ENCODE data around the gene RBKS. TPM values are rescaled to one million over a fixed set of nuclear protein-coding genes. Genes with fewer than 3 reads are reported as not detected.

Gene RBKS
- total RNA-seq, 1 experiment from 2014 or later = 0.54 TPM

DNA sequence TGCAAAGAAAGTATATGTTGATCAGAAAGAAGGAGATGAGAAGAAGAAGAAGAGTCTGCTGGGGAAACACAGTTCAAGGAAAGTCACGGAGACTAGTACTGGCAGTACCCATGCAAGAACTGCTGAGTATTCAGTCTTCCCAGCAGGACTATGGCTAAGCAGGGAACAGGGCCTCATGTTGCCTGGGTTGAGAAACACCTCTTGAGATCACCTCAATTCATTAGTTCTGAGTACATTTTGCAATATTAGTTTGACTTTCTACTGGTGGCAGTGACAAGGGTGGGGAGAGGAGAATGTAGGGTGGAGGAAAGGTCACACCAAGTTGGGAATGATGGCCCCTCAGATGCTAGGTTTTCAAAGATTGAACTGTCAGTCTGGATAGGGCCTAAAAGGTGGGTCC, 68.1 kb downstream of the RBKS start:
- Histone ChIP-seq H3K9me3 (ENCODE audit: low read depth, low read length, poor library complexity, severe bottlenecking) (peaks cover 6% of the 10 kb centered on the region), H3K27me3 (replicated peaks; ENCODE audit: insufficient read depth, low read depth, low read length, poor library complexity) (no peaks in the 10 kb centered on the region), H3K36me3 (ENCODE audit: insufficient read depth, low read length, poor library complexity, severe bottlenecking) (no peaks in the 10 kb centered on the region), H3K4me3 (ENCODE audit: low read depth, low read length, poor library complexity, severe bottlenecking) (no peak overlapping the region), H3K27ac (ENCODE audit: low read depth, low read length, poor library complexity, severe bottlenecking) (no peak overlapping the region), H3K4me1 (ENCODE audit: insufficient read depth, low read length, poor library complexity, severe bottlenecking) (no peaks in the 10 kb centered on the region)
- POLR2A ChIA-PET (ENCODE audit: low non-redundant PET) = no interaction called here
- TF ChIP-seq, protein P1, sequence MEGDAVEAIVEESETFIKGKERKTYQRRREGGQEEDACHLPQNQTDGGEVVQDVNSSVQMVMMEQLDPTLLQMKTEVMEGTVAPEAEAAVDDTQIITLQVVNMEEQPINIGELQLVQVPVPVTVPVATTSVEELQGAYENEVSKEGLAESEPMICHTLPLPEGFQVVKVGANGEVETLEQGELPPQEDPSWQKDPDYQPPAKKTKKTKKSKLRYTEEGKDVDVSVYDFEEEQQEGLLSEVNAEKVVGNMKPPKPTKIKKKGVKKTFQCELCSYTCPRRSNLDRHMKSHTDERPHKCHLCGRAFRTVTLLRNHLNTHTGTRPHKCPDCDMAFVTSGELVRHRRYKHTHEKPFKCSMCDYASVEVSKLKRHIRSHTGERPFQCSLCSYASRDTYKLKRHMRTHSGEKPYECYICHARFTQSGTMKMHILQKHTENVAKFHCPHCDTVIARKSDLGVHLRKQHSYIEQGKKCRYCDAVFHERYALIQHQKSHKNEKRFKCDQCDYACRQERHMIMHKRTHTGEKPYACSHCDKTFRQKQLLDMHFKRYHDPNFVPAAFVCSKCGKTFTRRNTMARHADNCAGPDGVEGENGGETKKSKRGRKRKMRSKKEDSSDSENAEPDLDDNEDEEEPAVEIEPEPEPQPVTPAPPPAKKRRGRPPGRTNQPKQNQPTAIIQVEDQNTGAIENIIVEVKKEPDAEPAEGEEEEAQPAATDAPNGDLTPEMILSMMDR (conservative IDR thresholded peaks at IDR 0.05; ENCODE audit: low read depth, low read length) = no peak
- TF ChIP-seq EZH2 (IDR thresholded peaks at IDR 0.05; ENCODE audit: borderline replicate concordance, low read depth, low read length, poor library complexity, severe bottlenecking) = no peak
- CTCF ChIA-PET = no interaction called here
- BruUV-seq (replicated peaks) = no TSS peak
- intact Hi-C loops (cut with micrococcal nuclease; ENCODE audit: unreplicated experiment) = no loop called here
- DNase-seq (ENCODE audit: low spot score) = no peak

DNA sequence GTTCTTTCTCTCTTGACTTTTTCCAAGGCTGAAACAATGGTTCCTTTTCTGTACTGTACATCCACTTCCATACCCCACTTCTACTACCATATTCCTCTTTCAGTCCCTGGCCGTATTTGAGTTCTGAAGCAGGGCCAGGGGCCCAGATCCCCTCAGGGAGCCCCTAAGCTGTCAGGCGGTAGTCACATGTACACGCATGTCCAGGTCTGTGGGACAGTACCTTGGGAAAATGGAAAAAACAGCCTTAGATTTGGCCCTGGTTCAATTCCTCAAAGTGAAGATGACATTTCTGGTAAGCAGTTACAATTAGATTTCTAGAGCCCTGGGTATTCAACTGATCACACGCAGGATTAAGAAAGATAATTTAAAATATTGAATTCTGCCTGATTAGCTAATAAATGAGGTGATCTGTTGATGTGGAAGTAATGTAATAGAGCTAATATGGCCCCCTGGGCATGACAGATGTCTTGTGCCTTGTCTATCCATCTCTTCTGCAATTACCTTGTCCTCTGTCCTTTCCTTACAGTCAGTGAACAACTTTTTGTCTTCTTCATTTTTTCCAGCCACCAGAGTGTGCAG, 74.2 kb downstream of the RBKS start:
- DNase-seq (ENCODE audit: low spot score) = no peak
- intact Hi-C loops (cut with micrococcal nuclease; ENCODE audit: unreplicated experiment) = no loop called here
- TF ChIP-seq, protein P1 (conservative IDR thresholded peaks at IDR 0.05; ENCODE audit: low read depth, low read length) = no peak
- TF ChIP-seq EZH2 (IDR thresholded peaks at IDR 0.05; ENCODE audit: borderline replicate concordance, low read depth, low read length, poor library complexity, severe bottlenecking) = no peak
- Histone ChIP-seq H3K36me3 (ENCODE audit: insufficient read depth, low read length, poor library complexity, severe bottlenecking) (no peaks in the 10 kb centered on the region), H3K27me3 (replicated peaks; ENCODE audit: insufficient read depth, low read depth, low read length, poor library complexity) (no peaks in the 10 kb centered on the region), H3K4me1 (ENCODE audit: insufficient read depth, low read length, poor library complexity, severe bottlenecking) (no peaks in the 10 kb centered on the region), H3K4me3 (ENCODE audit: low read depth, low read length, poor library complexity, severe bottlenecking) (no peak overlapping the region), H3K27ac (ENCODE audit: low read depth, low read length, poor library complexity, severe bottlenecking) (no peak overlapping the region), H3K9me3 (ENCODE audit: low read depth, low read length, poor library complexity, severe bottlenecking) (no peaks in the 10 kb centered on the region)
- ChIA-PET CTCF (no interaction called here), POLR2A (ENCODE audit: low non-redundant PET) (no interaction called here)
- BruUV-seq (replicated peaks) = no TSS peak

DNA sequence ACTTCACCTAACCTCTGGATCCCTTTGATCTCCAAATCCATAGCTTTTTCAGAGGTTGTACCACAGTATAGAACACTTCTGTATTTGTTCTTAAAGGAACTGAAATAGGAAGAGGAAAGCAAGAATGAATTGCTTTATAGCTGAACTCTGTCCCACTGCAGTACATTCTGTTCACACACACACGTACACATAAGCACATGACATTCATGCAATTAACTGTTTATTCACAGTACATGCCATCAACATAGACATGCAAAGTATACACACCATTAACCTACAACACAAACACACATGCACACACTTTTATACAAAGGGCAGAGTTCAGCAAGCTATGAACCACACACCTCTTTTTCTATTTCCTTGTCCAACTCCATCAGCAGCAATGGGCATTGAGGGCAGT, 75.4 kb downstream of the RBKS start:
- H3K27me3 ChIP-seq (replicated peaks; ENCODE audit: insufficient read depth, low read depth, low read length, poor library complexity) = no peaks in the 10 kb centered on the region
- CTCF ChIA-PET = interaction anchor here (0.7 kb wide), 1 partner anchor 92 kb away, joined by 3 read pairs; no protein-coding TSS in a partner anchor
- DNase-seq (ENCODE audit: low spot score) = no peak
- intact Hi-C loops (cut with micrococcal nuclease; ENCODE audit: unreplicated experiment) = no loop called here
- no peaks in the 10 kb centered on the region for H3K36me3 ChIP-seq (ENCODE audit: insufficient read depth, low read length, poor library complexity, severe bottlenecking)
- H3K4me1 ChIP-seq (ENCODE audit: insufficient read depth, low read length, poor library complexity, severe bottlenecking) = no peaks in the 10 kb centered on the region
- BruUV-seq (replicated peaks) = no TSS peak
- POLR2A ChIA-PET (ENCODE audit: low non-redundant PET) = no interaction called here
- TF ChIP-seq EZH2 (IDR thresholded peaks at IDR 0.05; ENCODE audit: borderline replicate concordance, low read depth, low read length, poor library complexity, severe bottlenecking) = no peak
- TF ChIP-seq, protein P1 (conservative IDR thresholded peaks at IDR 0.05; ENCODE audit: low read depth, low read length) = no peak
- no peak overlapping the region for H3K4me3 ChIP-seq (ENCODE audit: low read depth, low read length, poor library complexity, severe bottlenecking)
- no peaks in the 10 kb centered on the region for H3K9me3 ChIP-seq (ENCODE audit: low read depth, low read length, poor library complexity, severe bottlenecking)
- no peak overlapping the region for H3K27ac ChIP-seq (ENCODE audit: low read depth, low read length, poor library complexity, severe bottlenecking)

Measured in A673 (cell line).